BJ (cell line): ENCODE measurements around the gene RTN4R. TPM values are rescaled to one million over a fixed set of nuclear protein-coding genes. Genes with fewer than 3 reads are reported as not detected.
"Not testable (repeated sequence)": the region's sequence is repeated elsewhere in the genome, so short reads cannot be mapped to it uniquely, and the experiment has no call there.

ENCODE experiments used
- CTCF ChIA-PET: fragments of 350-600 bp; formaldehyde crosslinking; extraction: SDS; loops from one replicate; lab custom pipeline; 2021; ENCODE audit warnings: antibody characterized with exemption, inconsistent platforms; lab: Yijun Ruan, JAX
- POLR2A ChIA-PET: fragments of 300-600 bp; sonication (Branson Sonifier 250); formaldehyde crosslinking; extraction: SDS; loops from one replicate; lab custom pipeline; 2021; ENCODE audit warnings: antibody characterized with exemption; lab: Charles Lee
- DNase-seq: peaks from one replicate; pipeline ENCODE4 v3.0.0-alpha.2; 2011; ENCODE audit warnings: low read depth
- H3K27me3 ChIP-seq: 2 replicates; pipeline ENCODE4 v1.6.0; 2011; ENCODE audit warnings: low read length; ENCODE audit not compliant: control insufficient read depth, insufficient read depth
- H3K36me3 ChIP-seq: 2 replicates; pipeline ENCODE4 v1.5.1; 2011; ENCODE audit warnings: low read length; ENCODE audit not compliant: control insufficient read depth, insufficient read depth
- H3K4me3 ChIP-seq: 2 replicates; pipeline ENCODE4 v1.5.1; 2011; ENCODE audit warnings: low read depth, mild to moderate bottlenecking, control low read depth, low read length
- CTCF ChIP-seq: IDR thresholded peaks from 2 replicates; pipeline ENCODE4 v1.5.1; 2011; ENCODE audit warnings: low read depth, mild to moderate bottlenecking, control low read depth, inconsistent platforms, low read length, moderate library complexity; ENCODE audit not compliant: insufficient read depth
- polyA plus RNA-seq: library from polyadenylated mRNA; depleted of rRNA; stranded (reverse); fragments of >200 nt; gene quantifications from 2 replicates; pipeline ENCODE4 v1.2.3, GENCODE V29; 2011

RTN4R gene
- polyA plus RNA-seq, 1 experiment, result 0.77 TPM

GRCh38 chr22:20276468-20276867 is 8.3 kb upstream of the RTN4R start:
- no peak for DNase-seq
- no peaks in the 10 kb centered on the region for H3K27me3 ChIP-seq
- ChIA-PET POLR2A (no interaction called here), CTCF (interaction anchor here (0.6 to 1.9 kb wide), 2 partner anchors 8 to 102 kb away, joined by 3 to 5 read pairs; no protein-coding TSS in a partner anchor)
- TF ChIP-seq CTCF, result no peak
- H3K4me3 ChIP-seq, result no peak overlapping the region
- no peaks in the 10 kb centered on the region for H3K36me3 ChIP-seq

- Histone ChIP-seq H3K36me3 (no peaks in the 10 kb centered on the region), H3K27me3 (no peaks in the 10 kb centered on the region), H3K4me3 (no peak overlapping the region)
- no peak for DNase-seq
- ChIA-PET POLR2A (no interaction called here), CTCF (interaction anchor here (1.9 kb wide), 1 partner anchor 9 kb away, joined by 5 read pairs; no protein-coding TSS in a partner anchor)
- TF ChIP-seq CTCF, result no peak
Observed at GRCh38 chr22:20275836-20276235, 7.7 kb upstream of the RTN4R start.

- H3K36me3 ChIP-seq, H3K4me3 ChIP-seq, POLR2A ChIA-PET, H3K27me3 ChIP-seq, DNase-seq: not testable (repeated sequence)
- CTCF ChIA-PET, result interaction anchor here (1.9 kb wide), 1 partner anchor 9 kb away, joined by 5 read pairs; no protein-coding TSS in a partner anchor
Observed at GRCh38 chr22:20275325-20275724, 7.2 kb upstream of the RTN4R start.

- DNase-seq, CTCF ChIA-PET: not testable (repeated sequence)
Observed at GRCh38 chr22:20274374-20274773, 6.3 kb upstream of the RTN4R start.

GRCh38 chr22:20273758-20274181 is 5.7 kb upstream of the RTN4R start:
- Histone ChIP-seq H3K4me3 (no peak overlapping the region), H3K36me3 (no peaks in the 10 kb centered on the region), H3K27me3 (no peaks in the 10 kb centered on the region)
- POLR2A ChIA-PET, result no interaction called here
- TF ChIP-seq CTCF, result no peak
- no peak for DNase-seq
- CTCF ChIA-PET, result interaction anchor here (5.2 to 5.7 kb wide), 2 partner anchors 10 to 116 kb away, joined by 19 to 25 read pairs; no protein-coding TSS in a partner anchor

More at GRCh38 chr22:20274374-20274773, 6.3 kb upstream of the RTN4R start:
- H3K27me3 ChIP-seq, H3K4me3 ChIP-seq, H3K36me3 ChIP-seq, POLR2A ChIA-PET: not testable (repeated sequence)

- Histone ChIP-seq H3K4me3 (no peak overlapping the region), H3K27me3 (no peaks in the 10 kb centered on the region), H3K36me3 (no peaks in the 10 kb centered on the region)
- ChIA-PET CTCF (interaction anchor here (5.2 to 5.7 kb wide), 2 partner anchors 11 to 115 kb away, joined by 19 to 25 read pairs; no protein-coding TSS in a partner anchor), POLR2A (no interaction called here)
- no peak for DNase-seq
- TF ChIP-seq CTCF, result no peak
Observed at GRCh38 chr22:20272700-20273099, 4.6 kb upstream of the RTN4R start.
